AG10803 (cell line): ENCODE data around the gene STK11.
A peak's percentile ranks its signal among the peaks of the same experiment; 100 is the strongest.

Experiments used
- DNase-seq: peaks from one replicate; pipeline ENCODE4 v3.0.0; 2010; ENCODE audit warnings: low read depth
- H3K4me3 ChIP-seq: 2 replicates; pipeline ENCODE4 v1.5.1; 2011; ENCODE audit warnings: mild to moderate bottlenecking, low read length, control low read depth
- TF ChIP-seq, protein P1 (sequence below): conservative IDR thresholded peaks from 2 replicates; pipeline ENCODE4 v1.5.1; 2011; ENCODE audit warnings: mild to moderate bottlenecking, low read length, control low read depth, inconsistent platforms

Gene STK11

GRCh38 chr19:1177322-1178114, 28.1 kb upstream of the STK11 start:
- peak; percentile 98 for DNase-seq
- TF ChIP-seq, protein P1, sequence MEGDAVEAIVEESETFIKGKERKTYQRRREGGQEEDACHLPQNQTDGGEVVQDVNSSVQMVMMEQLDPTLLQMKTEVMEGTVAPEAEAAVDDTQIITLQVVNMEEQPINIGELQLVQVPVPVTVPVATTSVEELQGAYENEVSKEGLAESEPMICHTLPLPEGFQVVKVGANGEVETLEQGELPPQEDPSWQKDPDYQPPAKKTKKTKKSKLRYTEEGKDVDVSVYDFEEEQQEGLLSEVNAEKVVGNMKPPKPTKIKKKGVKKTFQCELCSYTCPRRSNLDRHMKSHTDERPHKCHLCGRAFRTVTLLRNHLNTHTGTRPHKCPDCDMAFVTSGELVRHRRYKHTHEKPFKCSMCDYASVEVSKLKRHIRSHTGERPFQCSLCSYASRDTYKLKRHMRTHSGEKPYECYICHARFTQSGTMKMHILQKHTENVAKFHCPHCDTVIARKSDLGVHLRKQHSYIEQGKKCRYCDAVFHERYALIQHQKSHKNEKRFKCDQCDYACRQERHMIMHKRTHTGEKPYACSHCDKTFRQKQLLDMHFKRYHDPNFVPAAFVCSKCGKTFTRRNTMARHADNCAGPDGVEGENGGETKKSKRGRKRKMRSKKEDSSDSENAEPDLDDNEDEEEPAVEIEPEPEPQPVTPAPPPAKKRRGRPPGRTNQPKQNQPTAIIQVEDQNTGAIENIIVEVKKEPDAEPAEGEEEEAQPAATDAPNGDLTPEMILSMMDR: peak; percentile 48
- H3K4me3 ChIP-seq: peak overlapping the region; percentile 50

DNA sequence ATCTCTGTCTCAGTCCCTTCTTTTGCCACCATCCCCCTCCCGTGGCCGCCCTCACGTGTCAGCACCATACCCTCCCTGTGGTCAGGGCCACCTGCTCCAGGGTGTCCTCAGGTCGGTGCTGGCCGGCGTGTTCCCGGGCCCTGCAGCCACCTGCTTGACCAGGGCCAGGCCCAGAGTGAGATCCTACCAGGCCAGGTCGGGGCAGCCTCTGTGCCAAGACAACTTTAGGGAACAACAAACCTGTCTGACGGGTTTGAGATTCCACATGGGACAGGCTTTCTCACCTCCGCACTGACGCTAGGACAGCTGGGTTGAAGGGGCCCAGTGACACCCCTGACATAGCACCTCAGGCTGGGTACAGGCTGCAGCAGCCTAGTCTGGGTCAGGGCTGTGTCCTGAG, 24.0 kb upstream of the STK11 start:
- TF ChIP-seq, protein P1: no peak
- no peak for DNase-seq
- no peak overlapping the region for H3K4me3 ChIP-seq

DNA sequence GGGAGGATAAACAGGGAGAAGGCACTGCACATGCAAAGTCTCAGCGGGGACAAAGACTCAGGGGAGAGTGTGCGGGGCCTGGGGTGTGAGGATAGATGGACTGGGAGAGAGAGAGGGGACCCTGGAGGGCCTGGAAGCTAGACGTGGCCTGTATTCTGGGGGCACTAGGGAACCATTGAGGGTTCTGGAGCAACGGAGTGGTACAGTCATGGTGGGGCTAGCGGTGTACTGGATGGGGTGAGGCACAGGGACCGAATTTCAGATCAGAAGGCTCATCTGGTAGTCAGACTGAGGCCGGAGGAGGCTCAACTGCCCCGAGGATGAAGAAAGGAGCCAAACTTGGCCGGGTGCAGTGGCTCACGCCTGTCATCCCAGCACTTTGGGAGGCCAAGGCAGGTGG, 23.5 kb upstream of the STK11 start:
- no peak for DNase-seq
- no peak overlapping the region for H3K4me3 ChIP-seq
- TF ChIP-seq, protein P1: no peak

GRCh38 chr19:1182727-1183126, 22.9 kb upstream of the STK11 start:
- TF ChIP-seq, protein P1: no peak
- no peak for DNase-seq
- no peak overlapping the region for H3K4me3 ChIP-seq

DNA sequence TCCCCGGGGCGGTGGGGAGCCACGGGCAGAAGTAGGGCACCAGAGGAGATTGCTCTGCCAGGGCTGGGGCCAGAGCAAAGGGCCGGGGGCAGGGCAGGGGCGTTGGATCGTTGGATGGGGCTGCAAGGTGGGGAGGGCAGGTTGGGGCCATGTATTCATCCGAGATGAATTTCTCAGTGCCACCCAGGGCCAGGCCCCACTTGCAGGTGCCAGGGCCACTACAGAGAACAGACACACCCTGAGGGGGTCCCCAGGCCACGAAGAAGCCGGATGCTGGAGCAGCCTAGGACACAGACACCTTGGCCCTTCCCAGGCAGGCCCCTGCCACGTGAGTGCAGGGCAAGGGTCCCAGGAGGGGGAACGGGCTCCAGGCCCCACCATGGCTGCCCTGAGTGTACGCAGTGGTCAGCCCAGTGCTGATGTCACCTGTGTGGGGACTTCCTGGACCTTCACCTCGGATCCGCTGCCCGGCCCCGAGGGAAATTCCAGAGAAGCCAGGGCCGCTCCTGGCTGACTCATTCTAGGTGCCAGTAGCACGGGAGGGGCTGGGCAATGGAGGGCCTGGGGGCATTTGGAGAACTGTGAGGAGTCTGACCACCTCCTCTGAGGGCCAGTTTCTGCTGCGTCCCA, 21.9 kb upstream of the STK11 start:
- DNase-seq: no peak
- no peak overlapping the region for H3K4me3 ChIP-seq
- TF ChIP-seq, protein P1: no peak

- DNase-seq: no peak
These were observed 16.2 kb upstream of the STK11 start for GRCh38 chr19:1189419-1189818.

More at GRCh38 chr19:1189419-1189818, 16.2 kb upstream of the STK11 start:
- TF ChIP-seq, protein P1: no peak
- H3K4me3 ChIP-seq: no peak overlapping the region
